ENCODE measurements around the gene CPNE2. TPM values are rescaled to one million over a fixed set of nuclear protein-coding genes. Genes with fewer than 3 reads are reported as not detected.

The CPNE2 gene
- total RNA-seq, 4 donors from 2014 or later = 21.6 to 43.0 (median 34.9) TPM

DNA sequence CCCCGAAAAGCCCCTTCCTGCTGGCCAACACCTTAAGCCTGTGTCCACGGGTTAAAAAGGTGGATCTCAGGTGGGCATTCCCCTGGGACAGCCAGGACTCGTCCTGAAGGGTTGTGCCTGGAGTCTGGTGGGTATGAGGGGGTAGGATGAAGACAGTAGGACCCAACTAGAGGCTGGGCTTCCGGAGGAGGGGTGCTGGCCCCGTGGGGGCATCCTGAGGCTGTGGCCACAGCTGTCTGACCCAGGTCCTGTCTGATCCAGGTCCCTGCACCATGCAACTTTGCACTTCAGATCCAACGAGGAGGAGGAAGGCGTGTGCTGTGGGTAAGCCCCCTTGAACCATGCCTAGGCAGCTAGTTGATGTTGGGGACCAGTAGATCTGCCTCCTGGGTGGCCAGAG is 37.6 kb upstream of the CPNE2 start:
- Histone ChIP-seq H3K4me1 (no peaks in the 10 kb centered on the region), H3K27me3 (no peaks in the 10 kb centered on the region), H3K9me3 (no peaks in the 10 kb centered on the region), H3K4me3 (no peak overlapping the region), H3K27ac (replicated peaks in 1 of 4) (no peak overlapping the region), H3K36me3 (peaks cover 7 to 81% (median 42%) of the 10 kb centered on the region in 4 donors)
- intact Hi-C loops (cut with DNase I) = no loop called here
- 85% methylated on average over 5 of the region's 7 CpGs for WGBS
- DNase-seq (ENCODE audit: extremely low spot score) = no peak
- TF ChIP-seq POLR2A (IDR thresholded peaks at IDR 0.05; ENCODE audit: low read depth) (no peak), EP300 (IDR thresholded peaks at IDR 0.05) (no peak), POLR2AphosphoS5 (IDR thresholded peaks at IDR 0.05) (no peak)
- TF ChIP-seq, protein P1, sequence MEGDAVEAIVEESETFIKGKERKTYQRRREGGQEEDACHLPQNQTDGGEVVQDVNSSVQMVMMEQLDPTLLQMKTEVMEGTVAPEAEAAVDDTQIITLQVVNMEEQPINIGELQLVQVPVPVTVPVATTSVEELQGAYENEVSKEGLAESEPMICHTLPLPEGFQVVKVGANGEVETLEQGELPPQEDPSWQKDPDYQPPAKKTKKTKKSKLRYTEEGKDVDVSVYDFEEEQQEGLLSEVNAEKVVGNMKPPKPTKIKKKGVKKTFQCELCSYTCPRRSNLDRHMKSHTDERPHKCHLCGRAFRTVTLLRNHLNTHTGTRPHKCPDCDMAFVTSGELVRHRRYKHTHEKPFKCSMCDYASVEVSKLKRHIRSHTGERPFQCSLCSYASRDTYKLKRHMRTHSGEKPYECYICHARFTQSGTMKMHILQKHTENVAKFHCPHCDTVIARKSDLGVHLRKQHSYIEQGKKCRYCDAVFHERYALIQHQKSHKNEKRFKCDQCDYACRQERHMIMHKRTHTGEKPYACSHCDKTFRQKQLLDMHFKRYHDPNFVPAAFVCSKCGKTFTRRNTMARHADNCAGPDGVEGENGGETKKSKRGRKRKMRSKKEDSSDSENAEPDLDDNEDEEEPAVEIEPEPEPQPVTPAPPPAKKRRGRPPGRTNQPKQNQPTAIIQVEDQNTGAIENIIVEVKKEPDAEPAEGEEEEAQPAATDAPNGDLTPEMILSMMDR (IDR thresholded peaks at IDR 0.05) = no peak

DNA sequence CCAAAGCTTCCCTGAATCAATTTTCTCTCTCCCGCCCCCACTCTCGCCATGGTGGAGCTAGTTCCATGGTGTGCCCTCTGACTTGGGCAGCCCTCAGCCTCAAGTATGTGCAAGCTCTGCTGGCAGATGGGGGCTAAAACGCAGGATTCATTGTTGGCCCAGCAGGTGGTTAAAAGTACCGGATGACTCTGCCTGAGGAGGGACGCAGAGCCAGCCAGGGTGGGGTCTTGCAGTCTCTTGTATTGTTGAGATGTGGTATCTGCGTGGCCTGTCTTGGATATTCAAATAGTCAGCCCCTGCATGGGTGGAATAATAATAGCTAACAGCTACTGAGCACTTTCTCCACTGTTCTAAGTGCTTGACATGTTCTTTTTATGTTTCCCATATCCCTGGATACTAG is 36.7 kb upstream of the CPNE2 start:
- H3K4me1 ChIP-seq = peaks cover 0 to 3% (median 2%) of the 10 kb centered on the region in 4 donors
- no peaks in the 10 kb centered on the region for H3K9me3 ChIP-seq
- no peak overlapping the region for H3K27ac ChIP-seq (replicated peaks in 1 of 4)
- intact Hi-C loops (cut with DNase I) = no loop called here
- DNase-seq (ENCODE audit: extremely low spot score) = no peak
- WGBS = 90% methylated on average over 6 of the region's 6 CpGs
- TF ChIP-seq POLR2A (IDR thresholded peaks at IDR 0.05; ENCODE audit: low read depth) (no peak), EP300 (IDR thresholded peaks at IDR 0.05) (no peak), POLR2AphosphoS5 (IDR thresholded peaks at IDR 0.05) (no peak)
- TF ChIP-seq, protein P1 (IDR thresholded peaks at IDR 0.05) = no peak
- peaks cover 7 to 82% (median 42%) of the 10 kb centered on the region in 4 donors for H3K36me3 ChIP-seq
- no peak overlapping the region for H3K4me3 ChIP-seq
- H3K27me3 ChIP-seq = no peaks in the 10 kb centered on the region

GRCh38 chr16:57058291-57058861 is 34.0 kb upstream of the CPNE2 start:
- H3K4me3 ChIP-seq = no peak overlapping the region
- no peak for TF ChIP-seq EP300 (IDR thresholded peaks at IDR 0.05)
- TF ChIP-seq, protein P1 (IDR thresholded peaks at IDR 0.05) = no peak
- no peak for TF ChIP-seq POLR2A (IDR thresholded peaks at IDR 0.05; ENCODE audit: low read depth)
- TF ChIP-seq POLR2AphosphoS5 (IDR thresholded peaks at IDR 0.05) = no peak
- peaks cover 7 to 55% (median 33%) of the 10 kb centered on the region in 4 donors for H3K36me3 ChIP-seq
- 83% methylated on average over 8 of the region's 9 CpGs for WGBS
- H3K4me1 ChIP-seq = peaks cover 12 to 14% (median 14%) of the 10 kb centered on the region in 4 donors
- intact Hi-C loops (cut with DNase I) = no loop called here
- H3K9me3 ChIP-seq = no peaks in the 10 kb centered on the region
- H3K27ac ChIP-seq (replicated peaks in 1 of 4) = no peak overlapping the region
- no peaks in the 10 kb centered on the region for H3K27me3 ChIP-seq
- DNase-seq (ENCODE audit: extremely low spot score) = no peak

GRCh38 chr16:57060323-57061083 is 31.9 kb upstream of the CPNE2 start:
- Histone ChIP-seq H3K4me3 (no peak overlapping the region), H3K9me3 (no peaks in the 10 kb centered on the region), H3K27ac (replicated peaks in 1 of 4) (peak overlapping the region in 3 of 4 donors; percentile 61 to 76 (median 72)), H3K36me3 (peaks cover 2 to 38% (median 21%) of the 10 kb centered on the region in 4 donors), H3K4me1 (peaks cover 12 to 14% (median 14%) of the 10 kb centered on the region in 4 donors), H3K27me3 (no peaks in the 10 kb centered on the region)
- TF ChIP-seq EP300 (IDR thresholded peaks at IDR 0.05) (no peak), POLR2A (IDR thresholded peaks at IDR 0.05; ENCODE audit: low read depth) (no peak)
- TF ChIP-seq, protein P1 (IDR thresholded peaks at IDR 0.05) = no peak
- intact Hi-C loops (cut with DNase I) = no loop called here
- 78% methylated on average over 9 of the region's 9 CpGs for WGBS
- no peak for DNase-seq (ENCODE audit: extremely low spot score)
